Endothelial cell of umbilical vein (primary cell): Measurements from ENCODE around the gene ABTB2. TPM values are rescaled to one million over a fixed set of nuclear protein-coding genes. Genes with fewer than 3 reads are reported as not detected.

Experiments
- BruUV-seq: library from RNA; stranded (reverse); fragments of 400-500 nt; replicated peaks from 2 replicates; lab custom pipeline; 2021; lab: Mats Ljungman, UMichigan
- CTCF ChIA-PET: fragments of 300-600, 350-600 bp; sonication (Branson Sonifier 250); formaldehyde crosslinking; loops from one replicate; lab custom pipeline; 2021; ENCODE audit warnings: antibody characterized with exemption, inconsistent platforms; lab: Charles Lee
- POLR2A ChIA-PET: fragments of 300-600, 350-600 bp; sonication (Branson Sonifier 250); formaldehyde crosslinking; loops from one replicate; lab custom pipeline; 2021; ENCODE audit warnings: antibody characterized with exemption, inconsistent platforms; lab: Charles Lee
- DNase-seq: peaks from one replicate; pipeline ENCODE4 v3.0.0-alpha.2; 2011; ENCODE audit warnings: low read depth, low spot score
- FAIRE-seq: peaks from 2 replicates; lab custom pipeline; 2011; peaks lifted over from hg19 to GRCh38; lab: Jason Lieb, UNC
- H2AFZ ChIP-seq: 2 replicates; pipeline ENCODE4 v1.6.0; 2012; ENCODE audit warnings: low read depth, low read length, control low read depth, inconsistent platforms
- H3K27ac ChIP-seq: 2 replicates; pipeline ENCODE4 v1.5.1; 2011; ENCODE audit warnings: low read depth, mild to moderate bottlenecking, control low read depth, low read length, moderate library complexity; ENCODE audit not compliant: insufficient read depth
- H3K27me3 ChIP-seq, 2 experiments: 2 replicates each; pipeline versions ENCODE4 v1.6.0 to v1.6.1; 2011; ENCODE audit warnings: low read length in 2 of 2, mixed read lengths in 1 of 2; ENCODE audit not compliant: control insufficient read depth in 2 of 2, insufficient read depth in 2 of 2
- H3K36me3 ChIP-seq, 2 experiments: 2 replicates in 1 of 2; 3 replicates in 1 of 2; pipeline ENCODE4 v1.5.1; 2011; ENCODE audit warnings: low read length in 2 of 2, mild to moderate bottlenecking in 1 of 2, moderate library complexity in 1 of 2; ENCODE audit not compliant: control insufficient read depth in 2 of 2, insufficient read depth in 2 of 2; ENCODE audit errors: extremely low read depth in 1 of 2
- H3K4me1 ChIP-seq: 3 replicates; pipeline ENCODE4 v1.5.1; 2011; ENCODE audit warnings: mild to moderate bottlenecking, low read length; ENCODE audit not compliant: control insufficient read depth, insufficient read depth; ENCODE audit errors: extremely low read depth
- H3K4me2 ChIP-seq: 2 replicates; pipeline ENCODE4 v1.6.1; 2011; ENCODE audit warnings: low read length, control low read depth, mixed read lengths; ENCODE audit not compliant: insufficient read depth
- H3K4me3 ChIP-seq, 3 experiments: fragments of 200-600 bp in 1 of 3; sonication (generic), shearing (Covaris generic) in 1 of 3; replicated peaks in 1 of 3; 2 replicates each; pipeline ENCODE4 v1.5.1; 2011 to 2016; ENCODE audit warnings: control low read depth in 3 of 3, low read length in 3 of 3, mild to moderate bottlenecking in 2 of 3, inconsistent platforms in 1 of 3, low read depth in 1 of 3, moderate library complexity in 1 of 3; ENCODE audit not compliant: insufficient read depth in 1 of 3
- H3K79me2 ChIP-seq: 2 replicates; pipeline ENCODE4 v1.6.0; 2012; ENCODE audit warnings: low read length, inconsistent platforms; ENCODE audit not compliant: control insufficient read depth, insufficient read depth
- H3K9ac ChIP-seq: replicated peaks from 2 replicates; pipeline ENCODE3; 2011; ENCODE audit warnings: low read length, control low read depth; ENCODE audit not compliant: insufficient read depth; ENCODE audit errors: extremely low read depth
- H3K9me1 ChIP-seq: replicated peaks from 3 replicates; pipeline ENCODE4 v1.6.0; 2011; ENCODE audit warnings: mild to moderate bottlenecking, low read length; ENCODE audit not compliant: control insufficient read depth, insufficient read depth; ENCODE audit errors: extremely low read depth
- H3K9me3 ChIP-seq: replicated peaks from 2 replicates; pipeline ENCODE4 v1.5.1; 2012; ENCODE audit warnings: low read length, inconsistent platforms; ENCODE audit not compliant: control insufficient read depth, insufficient read depth
- H4K20me1 ChIP-seq: replicated peaks from 2 replicates; pipeline ENCODE3; 2011; ENCODE audit warnings: mild to moderate bottlenecking, low read length; ENCODE audit not compliant: control insufficient read depth, insufficient read depth; ENCODE audit errors: extremely low read depth
- CTCF ChIP-seq, 2 donors: IDR thresholded peaks; 1 replicate in 1 of 2; 2 replicates in 1 of 2; pipeline ENCODE4 v1.5.1; 2011; ENCODE audit warnings: low read length in 2 of 2, mild to moderate bottlenecking in 2 of 2, moderate library complexity in 2 of 2, control low read depth in 1 of 2, inconsistent platforms in 1 of 2, low read depth in 1 of 2; ENCODE audit not compliant: insufficient read depth in 1 of 2; ENCODE audit errors: extremely low read depth in 1 of 2
- EZH2 ChIP-seq: IDR thresholded peaks from 2 replicates; pipeline ENCODE4 v1.6.1; 2012; ENCODE audit warnings: borderline replicate concordance, low read depth, mild to moderate bottlenecking, moderate library complexity, low read length, inconsistent platforms; ENCODE audit not compliant: severe bottlenecking
- FOS ChIP-seq: IDR thresholded peaks from 2 replicates; pipeline ENCODE4 v1.6.1; 2011; ENCODE audit warnings: mild to moderate bottlenecking, low read length, moderate library complexity, borderline replicate concordance; ENCODE audit not compliant: insufficient read depth
- GATA2 ChIP-seq: IDR thresholded peaks from 2 replicates; pipeline ENCODE4 v1.7.0; 2011; ENCODE audit warnings: low read depth, mild to moderate bottlenecking, moderate library complexity, mixed read lengths, low read length; ENCODE audit not compliant: insufficient read length, insufficient read depth
- JUN ChIP-seq: IDR thresholded peaks from 2 replicates; pipeline ENCODE4 v1.6.1; 2011; ENCODE audit warnings: borderline replicate concordance, low read depth; ENCODE audit not compliant: insufficient read length, insufficient read depth
- MAX ChIP-seq: IDR thresholded peaks from 2 replicates; pipeline ENCODE4 v1.6.1; 2011; ENCODE audit not compliant: insufficient read depth, insufficient read length
- MYC ChIP-seq: IDR thresholded peaks from one replicate; pipeline ENCODE4 v1.6.1; 2011; ENCODE audit warnings: mild to moderate bottlenecking, low read depth, low read length
- POLR2A ChIP-seq: IDR thresholded peaks from 2 replicates; pipeline ENCODE4 v1.6.1; 2012; ENCODE audit warnings: low read depth, mild to moderate bottlenecking, control low read depth, low read length
- POLR2AphosphoS5 ChIP-seq: IDR thresholded peaks from 2 replicates; pipeline ENCODE4 v1.6.1; 2012; ENCODE audit warnings: low read depth, mild to moderate bottlenecking, control low read depth, low read length, moderate library complexity; ENCODE audit not compliant: insufficient read depth
- dilution Hi-C: fragments of 300-500 bp; cut with MboI; formaldehyde crosslinking; loops from one replicate; pipeline ENCODE4 v1.15.0; 2019; ENCODE audit warnings: low sequenced_read_pairs; ENCODE audit not compliant: extremely low pct_ligation_motif_present
- intact Hi-C: fragments of 100-400 bp; cut with micrococcal nuclease; formaldehyde crosslinking; loops from one replicate; pipeline ENCODE4 v1.10.0; 2022
- polyA plus RNA-seq, 4 experiments: library from polyadenylated mRNA; depleted of rRNA in 3 of 4; stranded (reverse) in 3 of 4; unstranded in 1 of 4; fragments of >200 nt; gene quantifications; 2 replicates each; pipeline versions ENCODE4 v1.2.1 to v1.2.3, GENCODE V29; 2011 to 2012; ENCODE audit warnings: missing spikeins in 1 of 4
- total RNA-seq: library from RNA; stranded (reverse); gene quantifications from 2 replicates; pipeline ENCODE4 v1.2.3, GENCODE V29; 2021

Gene ABTB2
- total and polyA plus RNA-seq, 2 donors (not counting 3 experiments of a cell fraction or from before 2014, with no cell fraction given), result 0.11 to 0.14 TPM

DNA sequence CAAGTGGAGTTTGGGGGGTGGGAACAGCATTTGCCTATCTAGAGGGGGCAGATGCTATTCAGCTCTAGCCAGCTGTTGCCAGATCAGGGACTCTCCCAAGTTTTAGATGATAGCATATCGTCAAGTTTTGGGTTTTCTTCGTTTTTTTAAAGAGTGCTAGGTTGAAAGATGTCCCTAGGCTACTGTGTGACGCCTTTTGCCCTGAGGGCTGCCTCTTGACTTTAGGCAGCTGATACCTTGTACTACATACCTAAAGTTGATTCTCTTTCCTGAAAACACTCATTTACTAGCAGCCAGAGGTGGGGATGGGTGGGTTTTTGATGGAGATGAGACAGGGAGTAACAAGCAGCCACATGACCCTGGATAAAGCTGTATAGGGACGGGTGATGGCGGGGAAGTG, 87.1 kb downstream of the ABTB2 start:
- FAIRE-seq (no peak), DNase-seq (no peak)
- Histone ChIP-seq H3K36me3 (no peaks in the 10 kb centered on the region), H3K27me3 (peaks cover 0 to 7% of the 10 kb centered on the region in 2 experiments), H3K9me3 (no peaks in the 10 kb centered on the region), H3K4me1 (no peaks in the 10 kb centered on the region), H2AFZ (no peak overlapping the region), H3K9me1 (no peaks in the 10 kb centered on the region), H3K79me2 (no peaks in the 10 kb centered on the region), H3K9ac (no peak overlapping the region), H3K4me3 (no peak overlapping the region), H3K4me2 (no peak overlapping the region), H4K20me1 (no peaks in the 10 kb centered on the region), H3K27ac (no peak overlapping the region)
- ChIA-PET CTCF (no interaction called here), POLR2A (no interaction called here)
- intact Hi-C loops (no loop called here), dilution Hi-C loops (no loop called here)
- TF ChIP-seq MAX (no peak), JUN (no peak), CTCF (IDR thresholded peaks at IDR 0.05; ENCODE audit: extremely low read depth in 1 of 2, insufficient read depth in 1 of 2, low read depth in 1 of 2, low read length in 2 of 2) (no peak), GATA2 (no peak), MYC (no peak), POLR2A (no peak), POLR2AphosphoS5 (no peak), EZH2 (no peak), FOS (no peak)
- no TSS peak for BruUV-seq
